Right lobe of liver (tissue), 6 donors: Measurements from ENCODE around the gene SERTM1. TPM values are rescaled to one million over a fixed set of nuclear protein-coding genes. Genes with fewer than 3 reads are reported as not detected.

ENCODE experiments used
- ATAC-seq, 4 donors: fragments of 200-7000 bp; cut with Tn5 transposase; one replicate each; pipeline ENCODE4 v1.9.1; 2020; ENCODE audit warnings: mild to moderate bottlenecking in 4 of 4, moderate library complexity in 4 of 4
- DNase-seq, 3 donors: peaks; one replicate each; pipeline ENCODE4 v3.0.0-alpha.2; 2020
- H3K27ac ChIP-seq, 3 donors: fragments of 200-600 bp; one replicate each; pipeline ENCODE4 v1.8.0; 2022
- H3K27me3 ChIP-seq, 2 donors: fragments of 200-600 bp; one replicate each; pipeline ENCODE4 v1.8.0; 2022
- H3K36me3 ChIP-seq, 4 donors: fragments of 200-600 bp; sonication (generic) in 1 of 4; one replicate each; pipeline versions ENCODE4 v1.5.1 to v1.8.0; 2017 to 2022; ENCODE audit warnings: control low read depth in 1 of 4
- H3K4me1 ChIP-seq, 4 donors: fragments of 200-600 bp; sonication (generic) in 1 of 4; one replicate each; pipeline versions ENCODE4 v1.5.1 to v1.8.0; 2017 to 2022; ENCODE audit warnings: control low read depth in 1 of 4
- H3K4me3 ChIP-seq, 3 donors: fragments of 200-600 bp; one replicate each; pipeline ENCODE4 v1.8.0; 2022
- H3K9me3 ChIP-seq, 4 donors: fragments of 200-600 bp; sonication (generic) in 1 of 4; one replicate each; pipeline versions ENCODE4 v1.5.1 to v1.8.0; 2017 to 2022; ENCODE audit warnings: control low read depth in 1 of 4
- CTCF ChIP-seq, 4 donors: fragments of 200-600 bp in 3 of 4; fragments of 450-650 bp in 1 of 4; IDR thresholded peaks; one replicate each; pipeline versions ENCODE4 v1.5.1 to v1.8.0; 2016 to 2022; ENCODE audit warnings: antibody characterized with exemption in 4 of 4, mild to moderate bottlenecking in 2 of 4
- POLR2A ChIP-seq: fragments of 450-650 bp; IDR thresholded peaks from one replicate; pipeline ENCODE4 v1.6.1; 2017; ENCODE audit warnings: antibody characterized with exemption, mild to moderate bottlenecking
- WGBS: methylation state at CpG from one replicate; pipeline ENCODE4 v1.1.6; 2018; ENCODE audit warnings: low coverage, low lambda C conversion rate; ENCODE audit not compliant: insufficient coverage; ENCODE audit errors: missing lambda C conversion rate; 5-methylcytosine and 5-hydroxymethylcytosine counted together
- intact Hi-C, 2 donors: fragments of 100-400 bp; cut with DNase I; formaldehyde crosslinking; loops; one replicate each; pipeline versions ENCODE4 v1.11.2 to v1.14.1; 2022
- total RNA-seq, 6 experiments: library from RNA; depleted of rRNA in 2 of 6; stranded (reverse); fragments of >200 nt in 2 of 6; fragmentation: NEBNext Ultra II Directional in 3 of 6; extraction: Animal tissue kit (Norgen Biotek cat#: 25700) in 3 of 6; gene quantifications; one replicate each; pipeline versions ENCODE4 v1.1.0 to v1.2.4, GENCODE V29; 2016 to 2023
- donor health status: DM: no; HTN: yes; CAD: no.
- donor health status: DM: no; HTN: no; CAD: no.
- donor health status: DM: no; HTN: no; CAD: no.
- donor health status: DM: no; HTN: yes; CAD: no.
- donor health status: DM: no; HTN: yes; CAD: no.

SERTM1 gene
- total RNA-seq, 6 experiments from 2014 or later, result not detected

- no peak overlapping the region for H3K4me3 ChIP-seq
- H3K36me3 ChIP-seq, result no peaks in the 10 kb centered on the region
- no peak overlapping the region for H3K27ac ChIP-seq
- no peak for TF ChIP-seq CTCF (IDR thresholded peaks at IDR 0.05)
- TF ChIP-seq POLR2A, result no peak
- no peaks in the 10 kb centered on the region for H3K27me3 ChIP-seq
- DNase-seq (no peak), ATAC-seq (no peak)
- H3K4me1 ChIP-seq, result no peaks in the 10 kb centered on the region
- intact Hi-C loops, result no loop called here
- 49% methylated on average over 7 of the region's 9 CpGs for WGBS
- no peaks in the 10 kb centered on the region for H3K9me3 ChIP-seq
These were observed 22.7 kb downstream of the SERTM1 start for GRCh38 chr13:36696410-36697010.

- WGBS, result 53% methylated on average over 4 of the region's 5 CpGs
- no peaks in the 10 kb centered on the region for H3K27me3 ChIP-seq
- H3K36me3 ChIP-seq, result no peaks in the 10 kb centered on the region
- H3K9me3 ChIP-seq, result no peaks in the 10 kb centered on the region
- ATAC-seq, result no peak
- TF ChIP-seq POLR2A (no peak), CTCF (IDR thresholded peaks at IDR 0.05) (no peak)
- DNase-seq, result no peak
- H3K4me3 ChIP-seq, result no peak overlapping the region
- H3K27ac ChIP-seq, result no peak overlapping the region
- no peaks in the 10 kb centered on the region for H3K4me1 ChIP-seq
- intact Hi-C loops, result no loop called here
These were observed 26.4 kb downstream of the SERTM1 start for GRCh38 chr13:36700170-36700569.

DNA sequence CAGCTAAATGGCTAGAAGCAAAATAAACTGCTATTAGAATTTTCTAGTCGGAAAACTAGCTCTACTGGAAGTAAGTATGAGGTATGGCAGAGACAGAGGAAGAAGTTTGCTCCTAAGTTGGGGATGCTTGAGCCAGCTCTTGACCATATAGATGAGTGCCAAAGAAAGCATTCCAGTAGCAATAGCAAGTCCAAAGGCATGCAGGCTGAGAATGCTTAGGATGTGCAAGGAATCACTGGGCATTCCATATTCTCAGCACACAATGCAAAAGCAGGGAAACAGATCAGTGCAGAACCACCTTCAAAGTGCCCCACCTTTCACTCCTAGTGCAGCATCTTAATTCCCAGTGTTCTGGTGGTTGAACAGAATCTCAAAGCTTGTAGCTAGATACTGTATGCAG lies 32.9 kb downstream of the SERTM1 start:
- WGBS, result 78% methylated on average over 1 of the region's 1 CpG
- no peaks in the 10 kb centered on the region for H3K27me3 ChIP-seq
- intact Hi-C loops, result no loop called here
- H3K4me1 ChIP-seq, result no peaks in the 10 kb centered on the region
- H3K27ac ChIP-seq, result no peak overlapping the region
- no peak for DNase-seq
- ATAC-seq, result no peak
- H3K4me3 ChIP-seq, result no peak overlapping the region
- TF ChIP-seq POLR2A (no peak), CTCF (IDR thresholded peaks at IDR 0.05) (no peak)
- no peaks in the 10 kb centered on the region for H3K36me3 ChIP-seq
- no peaks in the 10 kb centered on the region for H3K9me3 ChIP-seq

- H3K4me3 ChIP-seq, result no peak overlapping the region
- H3K4me1 ChIP-seq, result no peaks in the 10 kb centered on the region
- 20% methylated on average over 1 of the region's 1 CpG for WGBS
- H3K27me3 ChIP-seq, result no peaks in the 10 kb centered on the region
- intact Hi-C loops, result no loop called here
- no peak for TF ChIP-seq POLR2A
- no peak for TF ChIP-seq CTCF (IDR thresholded peaks at IDR 0.05)
- no peaks in the 10 kb centered on the region for H3K36me3 ChIP-seq
- DNase-seq (no peak), ATAC-seq (no peak)
- no peak overlapping the region for H3K27ac ChIP-seq
- no peaks in the 10 kb centered on the region for H3K9me3 ChIP-seq
These were observed 35.5 kb downstream of the SERTM1 start for GRCh38 chr13:36709136-36709890.
